NCI-H82 treated with DMSO at 0.1 percent for 48 hours (cell line): ENCODE measurements around the gene ARPC5.
"Not testable (repeated sequence)": the region's sequence is repeated elsewhere in the genome, so short reads cannot be mapped to it uniquely, and the experiment has no call there.

Experiments used
- DNase-seq: peaks from one replicate; lab custom pipeline; 2025; ENCODE audit not compliant: unreplicated experiment; lab: John Stamatoyannopoulos, UW

ARPC5 gene

GRCh38 chr1:183646776-183647175 lies 11.2 kb upstream of the ARPC5 start:
- DNase-seq = peak; percentile 44

DNA sequence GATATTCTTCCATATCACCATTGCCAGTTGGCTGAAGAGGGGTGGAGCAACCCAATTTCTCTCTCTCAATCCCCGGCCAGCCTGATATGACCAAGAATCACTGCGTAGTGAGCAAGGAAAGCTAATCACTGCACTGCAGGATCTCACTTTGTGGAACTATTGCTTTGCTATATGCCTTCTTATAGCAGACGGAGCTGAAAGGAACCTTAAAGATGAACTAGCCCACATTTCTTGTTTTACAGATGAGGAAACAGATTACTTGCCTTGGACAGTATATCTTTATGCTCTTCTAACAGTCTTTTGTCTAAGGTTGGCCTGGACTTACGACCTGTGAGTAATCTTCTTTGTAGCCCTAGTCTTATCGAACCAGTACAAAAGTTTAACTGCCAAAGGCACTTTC lies 9.9 kb upstream of the ARPC5 start:
- DNase-seq = no peak

GRCh38 chr1:183642166-183642565 lies 6.6 kb upstream of the ARPC5 start:
- DNase-seq = no peak

DNA sequence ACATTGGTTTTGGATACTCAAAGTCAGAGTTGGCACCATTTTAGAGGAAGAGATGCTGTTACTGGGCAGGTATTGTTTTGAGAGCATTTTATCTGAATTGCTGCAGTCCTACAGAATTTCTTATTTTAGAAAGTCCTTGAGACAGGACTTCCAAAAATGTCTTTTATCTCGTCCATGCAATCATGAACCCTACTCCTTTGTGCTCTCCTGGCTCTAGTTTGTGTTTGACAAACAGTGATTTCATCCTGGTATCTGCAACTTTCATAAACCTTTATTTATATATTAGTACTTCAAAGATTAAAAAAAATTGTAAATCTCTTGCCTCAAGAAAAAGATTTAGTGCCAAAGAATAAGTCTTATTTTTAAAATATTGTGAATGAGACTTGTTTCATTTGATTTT lies 4.6 kb upstream of the ARPC5 start:
- DNase-seq = no peak

- DNase-seq = no peak
These were observed 3.2 kb upstream of the ARPC5 start for GRCh38 chr1:183638649-183639387.

- no peak for DNase-seq
These were observed 1.2 kb upstream of the ARPC5 start for GRCh38 chr1:183636783-183637182.

DNA sequence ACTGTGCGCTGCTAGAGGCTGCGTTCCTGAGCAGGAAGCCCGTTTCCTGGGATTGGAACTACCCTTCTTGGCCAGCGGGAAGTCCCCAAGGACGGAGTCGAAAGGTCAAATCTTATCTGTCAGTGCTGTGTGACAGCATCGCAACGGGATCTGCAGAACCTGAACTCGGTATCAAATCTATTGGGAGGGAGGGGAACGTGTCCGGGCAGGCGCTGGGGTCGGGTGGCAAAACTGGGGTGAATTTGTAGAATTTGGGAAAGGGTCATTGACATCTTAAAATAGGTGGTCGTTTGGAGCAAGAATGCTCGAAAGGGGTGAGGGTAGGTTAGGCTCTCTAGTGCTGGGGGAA lies 725 bp upstream of the ARPC5 start:
- DNase-seq = no peak

GRCh38 chr1:183635099-183635605 lies 431 bp downstream of the ARPC5 start:
- no peak for DNase-seq

GRCh38 chr1:183634429-183635065 lies 1.0 kb downstream of the ARPC5 start:
- no peak for DNase-seq

- peak; percentile 31 for DNase-seq
These were observed 1.8 kb downstream of the ARPC5 start for GRCh38 chr1:183633676-183634343.

- no peak for DNase-seq
These were observed 2.6 kb downstream of the ARPC5 start for GRCh38 chr1:183632964-183633363.

- no peak for DNase-seq
These were observed 3.5 kb downstream of the ARPC5 start for GRCh38 chr1:183632114-183632513.

- DNase-seq = peak; percentile 84
These were observed 4.8 kb downstream of the ARPC5 start for GRCh38 chr1:183630748-183631147.

DNA sequence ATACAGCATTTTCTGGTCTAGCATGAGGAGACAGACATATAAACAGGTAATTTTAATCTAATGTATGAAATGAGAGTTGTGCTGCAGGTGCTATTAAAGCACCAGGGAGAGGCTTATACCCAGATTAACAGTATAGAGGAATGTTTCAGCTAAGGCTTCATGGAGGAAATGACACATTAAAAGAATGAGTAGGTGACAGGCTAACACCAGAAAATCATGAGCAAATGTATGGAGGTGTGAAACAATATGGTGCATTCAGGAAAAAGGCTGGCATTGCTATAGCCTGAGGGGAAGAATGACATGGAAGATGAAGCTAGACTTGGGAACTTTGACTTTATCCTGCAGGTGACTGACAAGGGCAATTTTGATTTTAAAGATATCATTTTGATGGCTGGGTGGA lies 7.0 kb downstream of the ARPC5 start:
- DNase-seq = no peak

DNA sequence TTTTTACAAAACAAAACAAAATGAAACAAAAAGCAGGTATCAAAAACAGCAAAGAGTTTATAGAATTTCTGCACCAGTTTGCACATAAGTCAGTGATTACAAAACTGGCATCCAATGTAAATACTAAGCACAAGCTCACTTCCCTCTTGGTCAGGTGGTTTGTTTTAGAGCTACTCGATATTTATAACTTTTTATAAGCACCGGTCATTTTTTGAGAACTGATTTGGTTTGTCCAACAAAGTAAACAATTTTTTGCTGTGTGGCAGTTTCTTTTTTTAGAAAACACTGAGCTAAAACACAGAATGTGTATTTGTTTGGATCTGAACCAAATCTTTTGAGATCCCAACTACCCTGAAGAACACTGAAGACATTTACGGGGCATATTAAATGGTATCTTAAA lies 9.3 kb downstream of the ARPC5 start:
- not testable (repeated sequence) for DNase-seq

- DNase-seq = peak; percentile 53
These were observed 12.4 kb downstream of the ARPC5 start for GRCh38 chr1:183622884-183623785.

- no peak for DNase-seq
These were observed 13.6 kb downstream of the ARPC5 start for GRCh38 chr1:183622013-183622412.

GRCh38 chr1:183620311-183620710 lies 15.3 kb downstream of the ARPC5 start:
- DNase-seq = no peak

DNA sequence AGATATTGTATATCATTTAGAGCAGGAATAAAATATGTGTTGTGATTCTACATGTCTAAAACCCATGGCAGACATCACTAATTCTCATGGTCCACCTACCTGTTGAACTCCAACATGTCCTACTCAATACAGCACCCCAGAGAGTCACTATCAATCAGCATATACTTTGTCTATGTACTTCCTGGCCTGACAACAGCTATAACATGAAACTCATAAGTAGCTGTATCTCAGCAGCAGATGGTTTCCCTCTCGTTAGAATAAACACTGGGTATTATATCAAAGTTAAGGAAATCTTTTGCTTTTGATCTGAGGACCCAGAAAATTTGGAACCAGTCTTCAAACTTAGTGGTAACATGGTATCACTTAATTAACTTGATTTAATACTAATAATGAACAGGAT lies 15.8 kb downstream of the ARPC5 start:
- DNase-seq = no peak

DNA sequence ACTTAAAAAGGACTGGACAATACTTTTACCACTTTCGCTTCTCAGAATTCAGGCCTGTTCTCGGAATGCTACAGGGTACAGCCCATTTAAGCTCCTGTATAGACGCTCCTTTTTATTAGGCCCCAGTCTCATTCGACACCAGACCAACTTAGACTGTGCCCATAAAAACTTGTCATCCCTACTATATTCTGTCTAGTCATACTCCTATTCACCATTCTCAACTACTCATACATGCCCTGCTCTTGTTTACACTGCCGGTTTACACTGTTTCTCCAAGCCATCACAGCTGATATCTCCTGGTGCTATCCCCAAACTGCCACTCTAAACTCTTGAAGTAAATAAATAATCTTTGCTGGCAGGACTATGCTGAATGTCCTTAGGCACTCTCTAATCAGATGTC lies 17.4 kb downstream of the ARPC5 start:
- not testable (repeated sequence) for DNase-seq

- not testable (repeated sequence) for DNase-seq
These were observed 22.6 kb downstream of the ARPC5 start for GRCh38 chr1:183612975-183613374.
